H9 (cell line): Measurements from ENCODE around the gene ITPRID2. TPM values are rescaled to one million over a fixed set of nuclear protein-coding genes. Genes with fewer than 3 reads are reported as not detected.

Source experiments
- DNase-seq: peaks from one replicate; pipeline ENCODE4 v3.0.0-alpha.2; 2017
- H2AFZ ChIP-seq: one replicate; pipeline ENCODE4 v1.6.1; 2013; ENCODE audit warnings: mild to moderate bottlenecking, low read length, control low read depth, moderate library complexity
- H2AK5ac ChIP-seq: 2 replicates; pipeline ENCODE4 v1.6.1; 2013; ENCODE audit warnings: low read length, control low read depth, mixed read lengths; ENCODE audit not compliant: insufficient read length
- H2BK120ac ChIP-seq: one replicate; pipeline ENCODE4 v1.6.1; 2013; ENCODE audit warnings: low read depth, mild to moderate bottlenecking, low read length, control low read depth, inconsistent platforms; ENCODE audit not compliant: poor library complexity, severe bottlenecking
- H2BK12ac ChIP-seq: 2 replicates; pipeline ENCODE4 v1.6.1; 2013; ENCODE audit warnings: low read length, control low read depth, mixed read lengths, low read depth; ENCODE audit not compliant: insufficient read length
- H2BK15ac ChIP-seq: 2 replicates; pipeline ENCODE4 v1.6.1; 2013; ENCODE audit warnings: low read depth, low read length, control low read depth
- H2BK20ac ChIP-seq: one replicate; pipeline ENCODE4 v1.6.1; 2013; ENCODE audit warnings: low read depth, mild to moderate bottlenecking, low read length, control low read depth, inconsistent platforms; ENCODE audit not compliant: poor library complexity, severe bottlenecking
- H2BK5ac ChIP-seq: 2 replicates; pipeline ENCODE4 v1.6.1; 2013; ENCODE audit warnings: low read length, control low read depth, mixed read lengths; ENCODE audit not compliant: insufficient read length
- H3K14ac ChIP-seq: 2 replicates; pipeline ENCODE4 v1.6.1; 2013; ENCODE audit warnings: low read length, control low read depth; ENCODE audit not compliant: insufficient read depth
- H3K18ac ChIP-seq: 2 replicates; pipeline ENCODE4 v1.6.1; 2013; ENCODE audit warnings: low read depth, mild to moderate bottlenecking, mixed read lengths, low read length, control low read depth; ENCODE audit not compliant: insufficient read length
- H3K23ac ChIP-seq: 2 replicates; pipeline ENCODE4 v1.6.1; 2013; ENCODE audit warnings: low read length, control low read depth, mixed read lengths, low read depth; ENCODE audit not compliant: insufficient read length
- H3K23me2 ChIP-seq: 2 replicates; pipeline ENCODE4 v1.6.1; 2013; ENCODE audit warnings: low read depth, mild to moderate bottlenecking, mixed read lengths, low read length, control low read depth; ENCODE audit not compliant: insufficient read length, poor library complexity, severe bottlenecking
- H3K27ac ChIP-seq: 2 replicates; pipeline ENCODE4 v1.5.1; 2013; ENCODE audit warnings: low read length, control low read depth, mixed read lengths, low read depth; ENCODE audit not compliant: insufficient read length
- H3K27me3 ChIP-seq: 2 replicates; pipeline ENCODE4 v1.6.1; 2013; ENCODE audit warnings: low read length, control low read depth, inconsistent platforms; ENCODE audit not compliant: insufficient read depth
- H3K4ac ChIP-seq: 2 replicates; pipeline ENCODE4 v1.6.1; 2013; ENCODE audit warnings: low read depth, mild to moderate bottlenecking, control low read depth, inconsistent platforms, low read length, moderate library complexity
- H3K4me1 ChIP-seq: 2 replicates; pipeline ENCODE4 v1.6.1; 2013; ENCODE audit warnings: low read length, control low read depth, inconsistent platforms; ENCODE audit not compliant: insufficient read depth
- H3K4me2 ChIP-seq: 2 replicates; pipeline ENCODE4 v1.6.1; 2013; ENCODE audit warnings: low read length, control low read depth, mixed read lengths; ENCODE audit not compliant: insufficient read length, insufficient read depth
- H3K56ac ChIP-seq: 2 replicates; pipeline ENCODE4 v1.6.1; 2013; ENCODE audit warnings: low read depth, mild to moderate bottlenecking, mixed read lengths, low read length, control low read depth; ENCODE audit not compliant: insufficient read length
- H3K79me1 ChIP-seq: 2 replicates; pipeline ENCODE4 v1.6.1; 2013; ENCODE audit warnings: low read depth, mild to moderate bottlenecking, moderate library complexity, low read length, control low read depth, inconsistent platforms; ENCODE audit not compliant: insufficient read depth, poor library complexity, severe bottlenecking
- H3K79me2 ChIP-seq: 2 replicates; pipeline ENCODE4 v1.6.1; 2013; ENCODE audit warnings: low read length, control low read depth, inconsistent platforms; ENCODE audit not compliant: insufficient read depth
- H3K9ac ChIP-seq: 2 replicates; pipeline ENCODE4 v1.6.1; 2013; ENCODE audit warnings: low read length, control low read depth, mixed read lengths; ENCODE audit not compliant: insufficient read length; ENCODE audit errors: extremely low read depth
- H3K9me3 ChIP-seq: one replicate; pipeline ENCODE4 v1.6.1; 2013; ENCODE audit warnings: low read depth, low read length, inconsistent platforms; ENCODE audit not compliant: control insufficient read depth
- H3T11ph ChIP-seq: one replicate; pipeline ENCODE4 v1.6.1; 2013; ENCODE audit warnings: mild to moderate bottlenecking, low read length, control low read depth, inconsistent platforms
- H4K20me1 ChIP-seq: one replicate; pipeline ENCODE4 v1.6.1; 2013; ENCODE audit not compliant: control insufficient read depth, insufficient read length, insufficient read depth
- H4K5ac ChIP-seq: 2 replicates; pipeline ENCODE4 v1.6.1; 2013; ENCODE audit warnings: low read depth, mild to moderate bottlenecking, mixed read lengths, low read length, control low read depth; ENCODE audit not compliant: insufficient read length
- H4K8ac ChIP-seq: replicated peaks from 2 replicates; pipeline ENCODE4 v1.6.1; 2013; ENCODE audit warnings: low read length, control low read depth, mixed read lengths, low read depth; ENCODE audit not compliant: insufficient read length
- H4K91ac ChIP-seq: 2 replicates; pipeline ENCODE4 v1.6.1; 2013; ENCODE audit warnings: low read depth, mild to moderate bottlenecking, moderate library complexity, mixed read lengths, low read length, control low read depth; ENCODE audit not compliant: insufficient read length
- H3K27ac Mint-ChIP-seq, 3 experiments: 2 replicates in 2 of 3; 3 replicates in 1 of 3; pipeline ENCODE4 v1.8.0; 2020 to 2021; ENCODE audit warnings: mixed read lengths in 3 of 3, mild to moderate bottlenecking in 1 of 3, moderate library complexity in 1 of 3
- H3K27me3 Mint-ChIP-seq: 2 replicates; pipeline ENCODE4 v1.8.0; 2021; ENCODE audit warnings: low read depth, mild to moderate bottlenecking, moderate library complexity, mixed read lengths
- H3K36me3 Mint-ChIP-seq, 3 experiments: 2 replicates in 2 of 3; 3 replicates in 1 of 3; pipeline ENCODE4 v1.8.0; 2020 to 2021; ENCODE audit warnings: low read depth in 3 of 3, mixed read lengths in 3 of 3; ENCODE audit not compliant: insufficient read depth in 1 of 3
- H3K4me1 Mint-ChIP-seq, 2 experiments: 2 replicates each; pipeline ENCODE4 v1.8.0; 2020; ENCODE audit warnings: mixed read lengths in 2 of 2
- H3K4me3 Mint-ChIP-seq, 2 experiments: 2 replicates in 1 of 2; 3 replicates in 1 of 2; pipeline ENCODE4 v1.8.0; 2020 to 2021; ENCODE audit warnings: mild to moderate bottlenecking in 2 of 2, mixed read lengths in 2 of 2, moderate library complexity in 1 of 2
- H3K9me3 Mint-ChIP-seq, 2 experiments: 2 replicates in 1 of 2; 3 replicates in 1 of 2; pipeline ENCODE4 v1.8.0; 2020; ENCODE audit warnings: mild to moderate bottlenecking in 2 of 2, mixed read lengths in 2 of 2, moderate library complexity in 1 of 2
- CTCF ChIP-seq: fragments of 200-600 bp; sonication (generic); conservative IDR thresholded peaks from 3 replicates; pipeline ENCODE4 v1.8.0; 2021; ENCODE audit warnings: antibody characterized with exemption, mild to moderate bottlenecking
- WGBS: extraction: QIAGEN DNeasy Blood & Tissue Kit; methylation state at CpG from one replicate; pipeline ENCODE4 v1.1.7; 2013; ENCODE audit warnings: missing lambda C conversion rate, low lambda C conversion rate, mixed read lengths; ENCODE audit not compliant: insufficient read length; ENCODE audit errors: extremely low coverage; 5-methylcytosine and 5-hydroxymethylcytosine counted together
- total RNA-seq: library from RNA; stranded (reverse); gene quantifications from 2 replicates; pipeline ENCODE4 v1.2.1, GENCODE V29; 2021

ITPRID2 gene
- total RNA-seq, 1 experiment from 2014 or later: 12.0 TPM

GRCh38 chr2:181882246-181883020 is 9.1 kb upstream of the ITPRID2 start:
- Histone ChIP-seq H4K91ac (no peak overlapping the region), H3K14ac (no peak overlapping the region), H3K18ac (no peak overlapping the region), H2BK5ac (no peak overlapping the region), H3K23me2 (no peaks in the 10 kb centered on the region), H3K9ac (no peak overlapping the region), H4K5ac (no peak overlapping the region), H3K27ac (no peak overlapping the region), H3K23ac (no peak overlapping the region), H3K27me3 (no peaks in the 10 kb centered on the region), H4K8ac (no peak overlapping the region), H4K20me1 (no peaks in the 10 kb centered on the region), H3K9me3 (no peaks in the 10 kb centered on the region), H2AFZ (no peak overlapping the region), H2BK15ac (no peak overlapping the region), H3K56ac (no peak overlapping the region), H2AK5ac (no peak overlapping the region), H3K4me1 (no peaks in the 10 kb centered on the region), H3K79me2 (no peaks in the 10 kb centered on the region), H3K4ac (no peak overlapping the region), H3K4me2 (no peak overlapping the region), H3T11ph (no peak overlapping the region), H3K79me1 (no peaks in the 10 kb centered on the region), H2BK12ac (no peak overlapping the region), H2BK20ac (no peak overlapping the region), H2BK120ac (no peak overlapping the region)
- DNase-seq: no peak
- H3K4me1 Mint-ChIP-seq: no peaks in the 10 kb centered on the region
- H3K27me3 Mint-ChIP-seq: no peaks in the 10 kb centered on the region
- TF ChIP-seq CTCF: no peak
- no peaks in the 10 kb centered on the region for H3K36me3 Mint-ChIP-seq
- H3K4me3 Mint-ChIP-seq: no peak overlapping the region
- H3K27ac Mint-ChIP-seq: no peak overlapping the region
- WGBS: no CpG with 5 or more reads among the region's 4 CpGs
- H3K9me3 Mint-ChIP-seq: no peaks in the 10 kb centered on the region
